LNCaP clone FGC (cell line): Measurements from ENCODE around the gene ARL4C.

Experiments used
- DNase-seq: peaks from one replicate; pipeline ENCODE4 v3.0.0-alpha.2; 2011; ENCODE audit warnings: low read depth
- H3K4me3 ChIP-seq: 2 replicates; pipeline ENCODE4 v1.5.1; 2011; ENCODE audit warnings: mild to moderate bottlenecking, low read depth, low read length, control low read depth
- TF ChIP-seq, protein P1 (sequence below): IDR thresholded peaks from 2 replicates; pipeline ENCODE4 v1.5.1; 2012; ENCODE audit warnings: mild to moderate bottlenecking; ENCODE audit not compliant: control insufficient read depth, insufficient read depth; ENCODE audit errors: extremely low read depth

Gene ARL4C

DNA sequence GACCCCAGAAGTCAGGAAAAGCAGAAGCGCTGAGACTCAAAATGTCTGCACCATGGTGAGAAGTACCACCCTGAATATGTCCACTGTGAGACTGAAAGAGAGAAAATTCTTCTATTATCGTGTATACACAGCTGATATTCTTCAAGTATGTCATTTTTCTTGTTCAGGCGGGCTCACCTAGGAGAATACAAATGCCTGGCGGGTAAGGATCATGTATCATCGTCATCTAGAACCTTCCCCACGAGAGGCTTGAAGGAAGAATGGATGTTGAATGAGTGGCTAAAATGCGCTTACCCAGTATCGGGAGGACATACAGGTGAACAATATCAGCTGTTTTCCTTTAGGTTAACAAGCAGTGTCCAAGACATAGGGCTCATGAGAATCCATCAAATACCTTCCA lies 21.1 kb upstream of the ARL4C start:
- H3K4me3 ChIP-seq, result no peak overlapping the region
- no peak for DNase-seq
- TF ChIP-seq, protein P1, sequence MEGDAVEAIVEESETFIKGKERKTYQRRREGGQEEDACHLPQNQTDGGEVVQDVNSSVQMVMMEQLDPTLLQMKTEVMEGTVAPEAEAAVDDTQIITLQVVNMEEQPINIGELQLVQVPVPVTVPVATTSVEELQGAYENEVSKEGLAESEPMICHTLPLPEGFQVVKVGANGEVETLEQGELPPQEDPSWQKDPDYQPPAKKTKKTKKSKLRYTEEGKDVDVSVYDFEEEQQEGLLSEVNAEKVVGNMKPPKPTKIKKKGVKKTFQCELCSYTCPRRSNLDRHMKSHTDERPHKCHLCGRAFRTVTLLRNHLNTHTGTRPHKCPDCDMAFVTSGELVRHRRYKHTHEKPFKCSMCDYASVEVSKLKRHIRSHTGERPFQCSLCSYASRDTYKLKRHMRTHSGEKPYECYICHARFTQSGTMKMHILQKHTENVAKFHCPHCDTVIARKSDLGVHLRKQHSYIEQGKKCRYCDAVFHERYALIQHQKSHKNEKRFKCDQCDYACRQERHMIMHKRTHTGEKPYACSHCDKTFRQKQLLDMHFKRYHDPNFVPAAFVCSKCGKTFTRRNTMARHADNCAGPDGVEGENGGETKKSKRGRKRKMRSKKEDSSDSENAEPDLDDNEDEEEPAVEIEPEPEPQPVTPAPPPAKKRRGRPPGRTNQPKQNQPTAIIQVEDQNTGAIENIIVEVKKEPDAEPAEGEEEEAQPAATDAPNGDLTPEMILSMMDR, result no peak

DNA sequence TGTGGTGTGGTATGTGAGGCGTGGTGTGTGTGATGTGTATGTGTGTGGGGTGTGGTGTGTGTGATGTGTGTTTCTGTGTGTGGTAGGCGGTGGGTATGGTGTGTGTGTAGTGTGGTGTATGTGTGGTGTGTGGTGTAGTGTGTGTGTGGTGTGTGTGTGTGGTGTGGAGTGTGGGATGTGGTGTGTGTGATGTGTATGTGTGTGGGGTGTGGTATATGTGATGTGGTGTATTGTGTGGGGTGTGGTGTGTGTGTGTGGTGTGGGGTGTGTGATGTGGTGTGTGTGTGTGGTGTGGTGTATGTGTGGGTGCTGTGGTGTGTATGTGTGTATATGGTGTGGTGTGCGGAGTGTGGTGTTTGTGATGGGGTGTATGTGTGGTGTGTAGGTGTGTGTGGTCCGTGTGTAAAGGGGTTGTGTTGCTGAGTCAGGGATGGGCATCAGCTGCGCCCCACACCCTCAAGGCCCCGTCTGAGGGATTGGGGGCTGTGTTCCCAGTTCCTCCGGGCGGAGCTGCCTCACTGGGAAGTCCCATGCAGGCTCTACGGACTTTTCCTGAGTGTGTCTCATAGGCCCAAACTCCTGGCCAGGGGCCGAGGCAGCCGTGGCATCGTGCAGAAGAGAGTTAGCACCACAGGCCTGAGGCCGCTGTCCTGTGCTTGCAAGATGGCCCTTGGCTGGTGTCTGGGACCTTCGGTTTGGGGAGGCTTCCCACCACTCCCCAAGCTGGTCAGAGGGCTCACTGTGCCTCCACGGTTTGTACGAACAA lies 18.2 kb upstream of the ARL4C start:
- TF ChIP-seq, protein P1, result no peak
- DNase-seq, result no peak

DNA sequence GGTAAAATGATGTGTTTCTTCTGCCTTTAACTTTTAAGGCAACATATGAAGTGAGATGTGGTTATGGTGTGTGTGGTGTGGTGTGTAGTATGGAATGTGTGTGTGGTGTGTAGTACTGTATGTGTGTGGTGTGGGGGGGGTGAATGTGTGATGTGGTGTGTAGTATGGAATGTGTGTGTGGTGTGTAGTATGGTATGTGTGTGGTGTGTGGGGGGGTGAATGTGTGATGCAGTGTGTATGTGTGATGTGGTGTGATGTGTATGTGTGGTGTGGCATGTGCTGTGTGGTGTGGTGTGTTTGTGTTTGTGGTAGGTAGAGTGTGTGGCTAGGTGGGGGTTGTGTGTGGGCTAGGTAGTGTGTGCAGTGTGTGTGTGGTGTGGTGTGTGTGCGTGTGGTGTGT lies 17.2 kb upstream of the ARL4C start:
- TF ChIP-seq, protein P1, result no peak
- H3K4me3 ChIP-seq, result no peak overlapping the region
- no peak for DNase-seq

More for the DNA sequence above, 18.2 kb upstream of the ARL4C start:
- H3K4me3 ChIP-seq, result no peak overlapping the region

- DNase-seq, result no peak
- no peak overlapping the region for H3K4me3 ChIP-seq
- TF ChIP-seq, protein P1, result no peak
These were observed 16.2 kb upstream of the ARL4C start for GRCh38 chr2:234512884-234513669.

- DNase-seq, result no peak
- TF ChIP-seq, protein P1, result no peak
- H3K4me3 ChIP-seq, result no peak overlapping the region
These were observed 6.0 kb upstream of the ARL4C start for GRCh38 chr2:234502919-234503285.

GRCh38 chr2:234502285-234502918 lies 5.5 kb upstream of the ARL4C start:
- DNase-seq, result no peak
- TF ChIP-seq, protein P1, result no peak
- no peak overlapping the region for H3K4me3 ChIP-seq
